Loucy (cell line): ENCODE data around the gene DCUN1D3.

ENCODE experiments used
- CTCF ChIP-seq: fragments of 200-600 bp; sonication (generic); conservative IDR thresholded peaks from 2 replicates; pipeline ENCODE4 v1.5.1; 2014; ENCODE audit warnings: mild to moderate bottlenecking, antibody characterized with exemption, low read length
- EZH2phosphoT487 ChIP-seq: fragments of 200-600 bp; IDR thresholded peaks from 2 replicates; pipeline ENCODE4 v1.6.1; 2018; ENCODE audit warnings: antibody characterized with exemption, mild to moderate bottlenecking, moderate library complexity, borderline replicate concordance

GRCh38 chr16:20901068-20901435, 894 bp upstream of the DCUN1D3 start:
- no peak for TF ChIP-seq CTCF
- TF ChIP-seq EZH2phosphoT487, result no peak
